ENCODE measurements around the gene IL16. TPM values are rescaled to one million over a fixed set of nuclear protein-coding genes. Genes with fewer than 3 reads are reported as not detected.

Gene IL16
- total RNA-seq, 2 experiments from 2014 or later, result 80.8 to 83.2 TPM

GRCh38 chr15:81281766-81282605 lies 85.3 kb downstream of the IL16 start:
- POLR2A ChIA-PET, result no interaction called here

GRCh38 chr15:81282606-81282895 lies 85.9 kb downstream of the IL16 start:
- ChIA-PET POLR2A (no interaction called here), CTCF (interaction anchor here (1.2 to 6.8 kb wide), 3 partner anchors 16 to 119 kb away, joined by 3 to 30 read pairs (median 3); no protein-coding TSS in a partner anchor)

More at GRCh38 chr15:81281766-81282605, 85.3 kb downstream of the IL16 start:
- CTCF ChIA-PET, result interaction anchor here (1.2 to 6.8 kb wide), 2 partner anchors 16 to 120 kb away, joined by 3 to 30 read pairs; no protein-coding TSS in a partner anchor

- CTCF ChIA-PET, result interaction anchor here (1.2 to 6.8 kb wide), 4 partner anchors 7 to 119 kb away, joined by 3 to 30 read pairs (median 3); no protein-coding TSS in a partner anchor
- POLR2A ChIA-PET, result no interaction called here
Measured at GRCh38 chr15:81282911-81283310, 86.2 kb downstream of the IL16 start.

- POLR2A ChIA-PET, result no interaction called here
- CTCF ChIA-PET, result interaction anchor here (1.4 to 6.8 kb wide), 2 partner anchors 9 to 18 kb away, joined by 3 to 30 read pairs; no protein-coding TSS in a partner anchor
Measured at GRCh38 chr15:81284256-81285031, 87.8 kb downstream of the IL16 start.

GRCh38 chr15:81285461-81285860 lies 88.8 kb downstream of the IL16 start:
- POLR2A ChIA-PET, result interaction anchor here (1.0 to 1.6 kb wide), 2 partner anchors 15 to 16 kb away, joined by 3 to 4 read pairs; no protein-coding TSS in a partner anchor

GRCh38 chr15:81286621-81287121 lies 90.0 kb downstream of the IL16 start:
- POLR2A ChIA-PET, result interaction anchor here (1.0 to 1.6 kb wide), 3 partner anchors 10 to 15 kb away, joined by 3 to 4 read pairs (median 4); no protein-coding TSS in a partner anchor
- CTCF ChIA-PET, result interaction anchor here (0.9 to 2.1 kb wide), 8 partner anchors 10 to 113 kb away, joined by 3 to 9 read pairs (median 4); partner anchors contain the start of gene STARD5

More at GRCh38 chr15:81285461-81285860, 88.8 kb downstream of the IL16 start:
- CTCF ChIA-PET, result interaction anchor here (1.2 to 1.6 kb wide), 2 partner anchors 19 to 38 kb away, joined by 3 to 4 read pairs; partner anchors contain the start of gene STARD5

GRCh38 chr15:81288040-81288439 lies 91.4 kb downstream of the IL16 start:
- ChIA-PET POLR2A (no interaction called here), CTCF (interaction anchor here (1.2 to 2.1 kb wide), 3 partner anchors 9 to 22 kb away, joined by 3 to 9 read pairs (median 7); no protein-coding TSS in a partner anchor)

GRCh38 chr15:81288616-81289015 lies 91.9 kb downstream of the IL16 start:
- CTCF ChIA-PET, result no interaction called here

GRCh38 chr15:81289910-81290309 lies 93.2 kb downstream of the IL16 start:
- ChIA-PET CTCF (interaction anchor here (0.6 to 2.4 kb wide), 3 partner anchors 15 to 1910 kb away, joined by 3 to 7 read pairs (median 3); no protein-coding TSS in a partner anchor), POLR2A (interaction anchor here (1.2 to 1.3 kb wide), 2 partner anchors 10 to 12 kb away, joined by 3 to 4 read pairs; no protein-coding TSS in a partner anchor)

More at GRCh38 chr15:81288616-81289015, 91.9 kb downstream of the IL16 start:
- POLR2A ChIA-PET, result no interaction called here

GRCh38 chr15:81291916-81292522 lies 95.3 kb downstream of the IL16 start:
- POLR2A ChIA-PET, result interaction anchor here (0.7 to 2.2 kb wide), 3 partner anchors 11 to 112 kb away, joined by 4 to 9 read pairs (median 5); partner anchors contain the start of gene STARD5

GRCh38 chr15:81292523-81293001 lies 95.9 kb downstream of the IL16 start:
- POLR2A ChIA-PET, result interaction anchor here (0.8 to 2.2 kb wide), 2 partner anchors 10 to 31 kb away, joined by 5 to 9 read pairs; partner anchors contain the start of gene STARD5
- CTCF ChIA-PET, result interaction anchor here (1.0 to 3.2 kb wide), 2 partner anchors 9 to 109 kb away, joined by 3 to 12 read pairs; no protein-coding TSS in a partner anchor

More at GRCh38 chr15:81291916-81292522, 95.3 kb downstream of the IL16 start:
- CTCF ChIA-PET, result interaction anchor here (1.0 to 3.2 kb wide), 4 partner anchors 10 to 109 kb away, joined by 3 to 12 read pairs (median 5); no protein-coding TSS in a partner anchor

- ChIA-PET CTCF (interaction anchor here (1.3 to 3.2 kb wide), 3 partner anchors 8 to 32 kb away, joined by 3 to 12 read pairs (median 4); no protein-coding TSS in a partner anchor), POLR2A (interaction anchor here (1.0 to 2.2 kb wide), 2 partner anchors 9 to 30 kb away, joined by 5 to 9 read pairs; partner anchors contain the start of gene STARD5)
Measured at GRCh38 chr15:81293728-81294515, 97.2 kb downstream of the IL16 start.

GRCh38 chr15:81294516-81294880 lies 97.8 kb downstream of the IL16 start:
- POLR2A ChIA-PET, result interaction anchor here (1.0 kb wide), 1 partner anchor 29 kb away, joined by 5 read pairs; the partner anchor contains the start of gene STARD5
- CTCF ChIA-PET, result interaction anchor here (1.3 kb wide), 2 partner anchors 29 to 32 kb away, joined by 3 to 4 read pairs; no protein-coding TSS in a partner anchor

GRCh38 chr15:81295486-81296121 lies 98.9 kb downstream of the IL16 start:
- CTCF ChIA-PET, result no interaction called here

GRCh38 chr15:81296186-81296585 lies 99.5 kb downstream of the IL16 start:
- CTCF ChIA-PET, result interaction anchor here (0.9 to 1.3 kb wide), 3 partner anchors 9 to 30 kb away, joined by 3 to 7 read pairs (median 7); no protein-coding TSS in a partner anchor
- POLR2A ChIA-PET, result interaction anchor here (0.9 to 1.6 kb wide), 2 partner anchors 10 to 28 kb away, joined by 4 read pairs; partner anchors contain the start of gene STARD5

More at GRCh38 chr15:81295486-81296121, 98.9 kb downstream of the IL16 start:
- POLR2A ChIA-PET, result no interaction called here

- ChIA-PET POLR2A (interaction anchor here (0.9 to 1.6 kb wide), 2 partner anchors 10 to 27 kb away, joined by 4 read pairs; partner anchors contain the start of gene STARD5), CTCF (interaction anchor here (0.9 to 1.3 kb wide), 3 partner anchors 10 to 30 kb away, joined by 3 to 7 read pairs (median 7); no protein-coding TSS in a partner anchor)
Measured at GRCh38 chr15:81296673-81297072, 100.0 kb downstream of the IL16 start.

Measured in activated CD8-positive, alpha-beta memory T cell treated with anti-CD3 and anti-CD28 coated beads for 36 hours (primary cell).